T-helper 17 cell (primary cell): ENCODE measurements around the gene NDUFB3. TPM values are rescaled to one million over a fixed set of nuclear protein-coding genes. Genes with fewer than 3 reads are reported as not detected.
"Not testable (repeated sequence)": the region's sequence is repeated elsewhere in the genome, so short reads cannot be mapped to it uniquely, and the experiment has no call there.

ENCODE experiments used
- ATAC-seq: fragments of 150-1000 bp; cut with Tn5 transposase; 2 replicates; pipeline ENCODE4 v1.10.0; 2021; ENCODE audit warnings: mild to moderate bottlenecking, moderate library complexity
- DNase-seq, 3 donors: peaks; one replicate each; pipeline versions ENCODE4 v3.0.0 to v3.0.0-alpha.2; 2020 to 2021
- H3K9me3 ChIP-seq: one replicate; pipeline ENCODE4 v1.7.0; 2013; ENCODE audit warnings: low read length, mild to moderate bottlenecking; ENCODE audit not compliant: control insufficient read depth, poor library complexity, severe bottlenecking
- H3K27ac Mint-ChIP-seq: one replicate; pipeline ENCODE4 v1.8.0; 2022; ENCODE audit warnings: mild to moderate bottlenecking, moderate library complexity, mixed read lengths
- H3K27me3 Mint-ChIP-seq: one replicate; pipeline ENCODE4 v1.8.0; 2022; ENCODE audit warnings: mixed read lengths
- H3K36me3 Mint-ChIP-seq: one replicate; pipeline ENCODE4 v1.8.0; 2022; ENCODE audit warnings: low read depth, mixed read lengths
- H3K4me1 Mint-ChIP-seq: one replicate; pipeline ENCODE4 v1.8.0; 2022; ENCODE audit warnings: mild to moderate bottlenecking, mixed read lengths
- H3K4me3 Mint-ChIP-seq: one replicate; pipeline ENCODE4 v1.8.0; 2022; ENCODE audit warnings: mild to moderate bottlenecking, moderate library complexity, mixed read lengths
- total RNA-seq, 4 donors: library from RNA in 2 of 4; stranded (reverse) in 2 of 4; gene quantifications; one replicate each; pipeline ENCODE4 v1.2.3 and lab custom pipeline; 2022 to 2026

NDUFB3 gene
- total RNA-seq, 2 donors from 2014 or later, result 23.7 to 33.8 TPM

GRCh38 chr2:201108341-201108740, 36.5 kb downstream of the NDUFB3 start:
- H3K36me3 Mint-ChIP-seq, result no peaks in the 10 kb centered on the region
- no peaks in the 10 kb centered on the region for H3K9me3 ChIP-seq
- ATAC-seq, result no peak
- H3K27me3 Mint-ChIP-seq, result no peaks in the 10 kb centered on the region
- no peak for DNase-seq
- peaks cover 4% of the 10 kb centered on the region for H3K4me1 Mint-ChIP-seq
- H3K4me3 Mint-ChIP-seq, result no peak overlapping the region
- no peak overlapping the region for H3K27ac Mint-ChIP-seq

GRCh38 chr2:201109186-201109585, 37.4 kb downstream of the NDUFB3 start:
- H3K27ac Mint-ChIP-seq, result no peak overlapping the region
- H3K27me3 Mint-ChIP-seq, result no peaks in the 10 kb centered on the region
- DNase-seq (no peak), ATAC-seq (no peak)
- no peaks in the 10 kb centered on the region for H3K36me3 Mint-ChIP-seq
- H3K4me1 Mint-ChIP-seq, result peaks cover 8% of the 10 kb centered on the region
- H3K4me3 Mint-ChIP-seq, result no peak overlapping the region
- H3K9me3 ChIP-seq, result no peaks in the 10 kb centered on the region

- H3K9me3 ChIP-seq, result no peaks in the 10 kb centered on the region
- ATAC-seq (no peak), DNase-seq (no peak)
- H3K27ac Mint-ChIP-seq, result no peak overlapping the region
- H3K27me3 Mint-ChIP-seq, result no peaks in the 10 kb centered on the region
- peaks cover 18% of the 10 kb centered on the region for H3K4me1 Mint-ChIP-seq
- H3K4me3 Mint-ChIP-seq, result no peak overlapping the region
- H3K36me3 Mint-ChIP-seq, result no peaks in the 10 kb centered on the region
Observed at GRCh38 chr2:201110615-201111014, 38.8 kb downstream of the NDUFB3 start.

- Mint-ChIP-seq H3K36me3 (no peaks in the 10 kb centered on the region), H3K27ac (no peak overlapping the region), H3K27me3 (no peaks in the 10 kb centered on the region), H3K4me1 (peaks cover 23% of the 10 kb centered on the region), H3K4me3 (no peak overlapping the region)
- no peak for ATAC-seq
- no peak for DNase-seq
- no peaks in the 10 kb centered on the region for H3K9me3 ChIP-seq
Observed at GRCh38 chr2:201111096-201111495, 39.3 kb downstream of the NDUFB3 start.

- peaks cover 6% of the 10 kb centered on the region for H3K36me3 Mint-ChIP-seq
- H3K9me3 ChIP-seq, result no peaks in the 10 kb centered on the region
Observed at GRCh38 chr2:201114350-201114749, 42.5 kb downstream of the NDUFB3 start.

GRCh38 chr2:201114846-201115245, 43.0 kb downstream of the NDUFB3 start:
- Mint-ChIP-seq H3K27ac (peak overlapping the region; percentile 100), H3K27me3 (no peaks in the 10 kb centered on the region), H3K4me1 (peaks cover 41% of the 10 kb centered on the region), H3K36me3 (peaks cover 6% of the 10 kb centered on the region), H3K4me3 (peak overlapping the region; percentile 99)
- no peak for DNase-seq
- H3K9me3 ChIP-seq, result no peaks in the 10 kb centered on the region
- no peak for ATAC-seq

More at GRCh38 chr2:201114350-201114749, 42.5 kb downstream of the NDUFB3 start:
- DNase-seq, result no peak
- no peaks in the 10 kb centered on the region for H3K27me3 Mint-ChIP-seq
- peak overlapping the region; percentile 100 for H3K27ac Mint-ChIP-seq
- no peak for ATAC-seq
- peak overlapping the region; percentile 99 for H3K4me3 Mint-ChIP-seq
- peaks cover 40% of the 10 kb centered on the region for H3K4me1 Mint-ChIP-seq

- Mint-ChIP-seq H3K27ac (peak within 1 kb of the TSS; percentile 100), H3K4me3 (peak within 1 kb of the TSS; percentile 99), H3K4me1 (peaks cover 51% of the 10 kb centered on the region), H3K36me3 (peaks cover 9% of the 10 kb centered on the region), H3K27me3 (no peaks in the 10 kb centered on the region)
- peak; percentile 49 for ATAC-seq
- no peaks in the 10 kb centered on the region for H3K9me3 ChIP-seq
- DNase-seq, result peak; percentile 66 to 76 (median 72)
Observed at GRCh38 chr2:201116115-201116958, 44.5 kb downstream of the NDUFB3 start, which contains the start of gene CFLAR. Gene CFLAR, plus strand, starts transcription at chr2:201116164. Its CDS starts 13,702 bp downstream, at chr2:201129866.

GRCh38 chr2:201116959-201117734, 45.3 kb downstream of the NDUFB3 start:
- Mint-ChIP-seq H3K27me3 (no peaks in the 10 kb centered on the region), H3K27ac (peak overlapping the region; percentile 100), H3K4me1 (peaks cover 55% of the 10 kb centered on the region), H3K36me3 (peaks cover 11% of the 10 kb centered on the region), H3K4me3 (peak overlapping the region; percentile 99)
- ATAC-seq, result peak; percentile 51
- no peaks in the 10 kb centered on the region for H3K9me3 ChIP-seq
- DNase-seq, result no peak

GRCh38 chr2:201117735-201118094, 45.9 kb downstream of the NDUFB3 start:
- H3K4me1 Mint-ChIP-seq, result peaks cover 58% of the 10 kb centered on the region

GRCh38 chr2:201118121-201118960, 46.5 kb downstream of the NDUFB3 start:
- H3K27me3 Mint-ChIP-seq, result no peaks in the 10 kb centered on the region
- DNase-seq (peak; percentile 72 to 80 (median 75)), ATAC-seq (peak; percentile 56)
- peaks cover 60% of the 10 kb centered on the region for H3K4me1 Mint-ChIP-seq
- peak overlapping the region; percentile 100 for H3K27ac Mint-ChIP-seq
- peaks cover 19% of the 10 kb centered on the region for H3K36me3 Mint-ChIP-seq
- peak overlapping the region; percentile 99 for H3K4me3 Mint-ChIP-seq
- H3K9me3 ChIP-seq, result no peaks in the 10 kb centered on the region

More at GRCh38 chr2:201117735-201118094, 45.9 kb downstream of the NDUFB3 start:
- ATAC-seq, result peak; percentile 8
- peak in 1 of 3 donors; percentile 37 for DNase-seq
- H3K27me3 Mint-ChIP-seq, H3K9me3 ChIP-seq: not testable (repeated sequence)
- peak overlapping the region; percentile 99 for H3K4me3 Mint-ChIP-seq
- peak overlapping the region; percentile 100 for H3K27ac Mint-ChIP-seq
- peaks cover 17% of the 10 kb centered on the region for H3K36me3 Mint-ChIP-seq

- H3K36me3 Mint-ChIP-seq, result peaks cover 24% of the 10 kb centered on the region
- H3K27ac Mint-ChIP-seq, result peak overlapping the region; percentile 100
- no peak for DNase-seq
- no peaks in the 10 kb centered on the region for H3K9me3 ChIP-seq
- H3K4me3 Mint-ChIP-seq, result peak overlapping the region; percentile 99
- peaks cover 64% of the 10 kb centered on the region for H3K4me1 Mint-ChIP-seq
- H3K27me3 Mint-ChIP-seq, result no peaks in the 10 kb centered on the region
- ATAC-seq, result peak; percentile 4
Observed at GRCh38 chr2:201118961-201119854, 47.4 kb downstream of the NDUFB3 start.

GRCh38 chr2:201122276-201122675, 50.5 kb downstream of the NDUFB3 start:
- Mint-ChIP-seq H3K27ac (peak overlapping the region; percentile 100), H3K27me3 (no peaks in the 10 kb centered on the region), H3K4me3 (peak overlapping the region; percentile 99), H3K36me3 (peaks cover 25% of the 10 kb centered on the region), H3K4me1 (peaks cover 72% of the 10 kb centered on the region)
- no peaks in the 10 kb centered on the region for H3K9me3 ChIP-seq
- ATAC-seq (no peak), DNase-seq (no peak)
